NT2/D1 (cell line): ENCODE data around the gene GATB.

Experiments
- SUZ12 ChIP-seq: IDR thresholded peaks from 2 replicates; pipeline ENCODE4 v1.6.1; 2011; ENCODE audit not compliant: insufficient read length, insufficient read depth; ENCODE audit errors: extremely low read depth
- ZNF274 ChIP-seq: IDR thresholded peaks from 2 replicates; pipeline ENCODE4 v1.6.1; 2011; ENCODE audit warnings: mild to moderate bottlenecking, low read depth, low read length

- TF ChIP-seq ZNF274 (no peak), SUZ12 (no peak)
These were observed 47.7 kb upstream of the GATB start for GRCh38 chr4:151808542-151808941.
